ENCODE measurements around the gene PRKRIP1.
"Not testable (repeated sequence)": the region's sequence is repeated elsewhere in the genome, so short reads cannot be mapped to it uniquely, and the experiment has no call there.

The PRKRIP1 gene, protein sequence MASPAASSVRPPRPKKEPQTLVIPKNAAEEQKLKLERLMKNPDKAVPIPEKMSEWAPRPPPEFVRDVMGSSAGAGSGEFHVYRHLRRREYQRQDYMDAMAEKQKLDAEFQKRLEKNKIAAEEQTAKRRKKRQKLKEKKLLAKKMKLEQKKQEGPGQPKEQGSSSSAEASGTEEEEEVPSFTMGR

DNA sequence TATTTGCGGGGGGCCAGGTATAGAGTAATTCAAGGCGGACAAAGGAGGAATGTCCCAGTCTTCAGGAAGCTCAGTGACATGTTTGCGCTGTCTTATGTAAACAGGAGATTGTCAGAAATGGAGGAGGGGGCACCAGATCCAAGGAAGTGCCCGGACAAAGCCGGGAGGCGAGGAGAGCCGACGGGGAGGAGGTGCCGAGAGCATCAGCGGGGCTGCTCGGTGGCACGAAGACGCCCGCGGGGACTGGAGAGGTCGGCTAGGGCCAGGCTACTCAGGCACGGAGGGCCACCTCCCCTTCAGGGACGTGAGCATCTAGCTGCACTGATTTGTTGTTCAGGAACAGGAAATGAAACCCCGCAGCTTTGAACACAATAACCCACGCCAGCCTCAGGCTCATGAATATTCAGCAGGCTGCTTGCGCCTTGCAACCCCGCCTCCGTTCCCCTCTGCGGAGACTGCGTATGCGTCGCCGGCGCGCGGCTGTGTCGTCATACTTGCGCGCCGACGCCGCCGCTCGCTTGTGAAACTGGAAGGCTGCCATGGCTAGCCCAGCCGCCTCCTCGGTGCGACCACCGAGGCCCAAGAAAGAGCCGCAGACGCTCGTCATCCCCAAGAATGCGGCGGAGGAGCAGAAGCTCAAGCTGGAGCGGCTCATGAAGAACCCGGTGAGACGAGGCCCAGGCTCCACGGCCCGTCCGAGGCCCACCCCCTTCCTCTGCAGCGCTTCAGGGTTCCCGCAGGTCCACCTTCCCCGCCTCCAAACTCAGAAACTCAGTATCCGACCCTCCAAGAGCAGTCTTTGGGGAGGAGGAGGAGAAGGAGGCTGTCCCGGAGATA, at the start of gene PRKRIP1:
PRKRIP1 (plus strand) TSS at position 491 of the 837 bp plus-strand sequence; CDS start at position 540, 49 bp downstream.
- peaks cover 7% of the 10 kb centered on the region for H3K36me3 ChIP-seq (ENCODE audit: control insufficient read depth, insufficient read depth, low read length)
- H3K9ac ChIP-seq (ENCODE audit: low read length): peak within 1 kb of the TSS; percentile 21
- peak within 1 kb of the TSS; percentile 76 for H3K27ac ChIP-seq (ENCODE audit: low read depth, low read length)
- H3K4me3 ChIP-seq (ENCODE audit: low read length): peak within 1 kb of the TSS; percentile 63
- no peaks in the 10 kb centered on the region for H3K27me3 ChIP-seq (ENCODE audit: control insufficient read depth, insufficient read depth, low read length)
- peaks cover 5% of the 10 kb centered on the region for H3K4me1 ChIP-seq (ENCODE audit: control insufficient read depth, insufficient read depth, low read length)

DNA sequence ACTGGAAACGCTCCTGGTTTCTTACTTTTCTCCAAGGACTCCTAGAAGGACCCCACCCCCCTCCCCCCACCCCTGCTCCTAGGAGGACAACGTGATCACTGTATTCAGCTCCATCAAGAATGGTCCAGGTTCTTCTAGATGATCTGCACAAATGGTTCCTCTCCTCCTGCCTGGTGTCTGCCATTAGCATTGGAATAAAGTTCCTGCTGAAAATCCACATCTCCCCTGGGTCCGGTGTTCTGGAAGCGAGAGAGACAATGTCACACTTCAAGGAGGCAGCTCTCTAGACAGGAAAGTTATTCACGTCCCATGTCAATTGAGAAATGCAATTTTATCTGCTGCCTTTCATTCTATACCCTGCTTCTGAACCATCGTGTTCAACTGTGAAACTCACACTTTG, 49.2 kb upstream of the PRKRIP1 start:
- H3K4me1 ChIP-seq (ENCODE audit: control insufficient read depth, insufficient read depth, low read length); H3K36me3 ChIP-seq (ENCODE audit: control insufficient read depth, insufficient read depth, low read length); H3K9ac ChIP-seq (ENCODE audit: low read length); H3K4me3 ChIP-seq (ENCODE audit: low read length); H3K27me3 ChIP-seq (ENCODE audit: control insufficient read depth, insufficient read depth, low read length); H3K27ac ChIP-seq (ENCODE audit: low read depth, low read length): not testable (repeated sequence)

DNA sequence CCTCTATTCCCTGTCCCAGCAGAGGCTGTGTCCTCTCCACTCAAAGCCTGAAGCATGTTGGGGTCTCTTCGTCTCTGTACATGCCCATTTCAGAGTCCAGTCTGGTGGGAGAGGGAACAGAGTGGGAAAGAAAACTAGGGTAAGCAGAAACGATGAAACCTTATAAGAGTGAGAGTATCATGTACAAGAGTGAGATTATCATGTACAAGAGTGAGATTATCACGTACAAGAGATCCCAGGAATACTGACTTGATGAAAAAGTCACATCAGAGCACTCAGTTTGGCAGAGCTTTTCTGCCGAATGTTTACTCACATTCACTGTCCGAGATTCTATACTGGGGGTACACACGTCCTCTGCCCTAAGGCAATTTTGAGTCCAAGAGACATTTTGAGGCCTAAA, 39.8 kb upstream of the PRKRIP1 start, which contains the start of gene SPDYE6:
SPDYE6 (minus strand) TSS at position 101 of the 400 bp plus-strand sequence. CDS start 421 bp downstream, outside the sequence.
- not testable (repeated sequence) for H3K27me3 ChIP-seq (ENCODE audit: control insufficient read depth, insufficient read depth, low read length); H3K4me1 ChIP-seq (ENCODE audit: control insufficient read depth, insufficient read depth, low read length)

DNA sequence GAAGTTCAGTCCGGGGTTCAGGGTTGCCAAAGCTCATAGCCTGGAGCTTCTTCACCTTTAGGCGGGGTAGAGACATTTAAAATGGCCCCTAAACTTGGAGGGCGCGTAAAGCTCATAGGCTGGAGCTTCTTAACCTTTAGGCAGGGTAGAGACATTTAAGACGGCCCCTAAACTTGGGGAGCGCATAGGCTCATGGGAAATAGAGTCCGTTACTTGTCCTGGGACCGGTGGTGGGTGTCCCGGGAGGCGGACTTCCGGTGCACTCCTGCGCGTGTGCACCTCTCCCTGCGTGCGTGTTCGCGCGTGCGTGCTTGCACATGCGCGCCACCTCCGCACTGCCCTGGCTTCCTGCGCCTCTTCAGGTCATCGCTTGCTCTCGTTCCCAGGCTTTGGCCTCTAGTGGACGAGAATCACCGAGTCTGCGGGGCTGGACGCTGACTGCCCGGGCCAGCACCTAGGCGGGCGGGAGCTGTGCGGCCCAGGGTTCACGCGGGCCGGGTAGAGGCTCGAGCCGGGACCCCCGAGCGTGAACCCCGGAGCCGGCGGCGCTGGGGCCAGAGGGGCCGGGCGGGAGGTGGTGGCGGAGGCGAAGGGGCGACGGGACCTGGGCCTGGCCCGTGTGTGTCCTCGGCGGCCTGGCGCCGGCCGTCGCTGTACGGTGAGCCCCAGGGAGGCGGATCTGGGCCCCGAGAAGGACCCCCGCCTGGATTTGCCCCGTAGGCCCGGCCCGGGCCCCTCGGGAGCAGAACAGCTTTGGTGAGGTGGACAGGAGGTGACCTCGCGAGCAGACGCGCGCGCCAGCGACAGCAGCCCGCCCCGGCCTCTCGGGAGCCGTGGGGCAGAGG, 32.4 kb upstream of the PRKRIP1 start:
- H3K9ac ChIP-seq (ENCODE audit: low read length); H3K4me1 ChIP-seq (ENCODE audit: control insufficient read depth, insufficient read depth, low read length); H3K36me3 ChIP-seq (ENCODE audit: control insufficient read depth, insufficient read depth, low read length); H3K27me3 ChIP-seq (ENCODE audit: control insufficient read depth, insufficient read depth, low read length): not testable (repeated sequence)
- Histone ChIP-seq H3K27ac (ENCODE audit: low read depth, low read length) (peak overlapping the region; percentile 81), H3K4me3 (ENCODE audit: low read length) (peak overlapping the region; percentile 72)

More for the DNA sequence above, 39.8 kb upstream of the PRKRIP1 start, which contains the start of gene SPDYE6:
- H3K36me3 ChIP-seq (ENCODE audit: control insufficient read depth, insufficient read depth, low read length); H3K27ac ChIP-seq (ENCODE audit: low read depth, low read length); H3K4me3 ChIP-seq (ENCODE audit: low read length); H3K9ac ChIP-seq (ENCODE audit: low read length): not testable (repeated sequence)

DNA sequence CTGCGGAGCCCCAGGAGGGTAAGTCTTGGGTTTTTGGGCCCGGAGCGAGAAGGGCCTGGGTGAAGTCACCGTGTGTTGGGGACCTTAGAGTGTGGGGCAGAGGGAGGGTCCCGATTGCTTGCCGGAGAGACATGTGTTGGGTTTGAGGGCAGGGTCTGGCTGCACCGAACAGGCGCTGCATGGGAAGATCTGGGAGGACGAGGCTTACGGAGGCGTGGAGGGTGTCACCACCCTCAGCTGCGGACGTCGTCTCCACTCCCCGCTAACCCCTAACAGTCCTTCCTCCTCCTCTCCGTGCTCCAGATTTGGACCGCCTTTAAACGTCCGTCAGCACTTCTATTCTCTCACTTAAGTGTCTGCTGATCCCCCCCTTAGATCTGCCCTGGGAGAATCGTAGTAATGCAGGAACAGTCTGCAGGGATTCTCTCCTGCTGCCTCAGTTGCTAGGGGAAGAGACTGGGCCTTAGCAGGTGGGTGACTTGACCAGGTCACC, 31.7 kb upstream of the PRKRIP1 start:
- Histone ChIP-seq H3K4me3 (ENCODE audit: low read length) (peak overlapping the region; percentile 72), H3K27ac (ENCODE audit: low read depth, low read length) (peak overlapping the region; percentile 81)
- not testable (repeated sequence) for H3K27me3 ChIP-seq (ENCODE audit: control insufficient read depth, insufficient read depth, low read length); H3K36me3 ChIP-seq (ENCODE audit: control insufficient read depth, insufficient read depth, low read length); H3K4me1 ChIP-seq (ENCODE audit: control insufficient read depth, insufficient read depth, low read length); H3K9ac ChIP-seq (ENCODE audit: low read length)

DNA sequence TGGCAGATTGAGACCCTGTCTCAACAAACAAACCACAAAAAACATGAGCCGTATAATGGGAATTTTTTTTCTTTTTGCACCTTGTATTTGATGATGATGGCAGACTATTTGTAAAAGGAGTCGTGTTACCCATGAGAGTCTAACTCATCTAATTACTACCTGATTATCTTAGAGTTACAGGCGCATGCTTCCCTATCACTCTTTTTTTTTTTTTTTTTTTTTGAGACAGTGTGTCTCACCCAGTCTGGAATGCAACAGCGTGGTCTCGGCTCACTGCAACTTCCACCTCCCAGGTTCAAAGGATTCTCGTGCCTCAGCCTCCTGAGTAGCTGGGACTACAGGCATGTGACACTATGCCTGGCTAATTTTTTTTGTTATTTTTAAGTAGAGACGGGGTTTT, 30.8 kb upstream of the PRKRIP1 start:
- H3K27ac ChIP-seq (ENCODE audit: low read depth, low read length); H3K36me3 ChIP-seq (ENCODE audit: control insufficient read depth, insufficient read depth, low read length); H3K4me3 ChIP-seq (ENCODE audit: low read length): not testable (repeated sequence)

DNA sequence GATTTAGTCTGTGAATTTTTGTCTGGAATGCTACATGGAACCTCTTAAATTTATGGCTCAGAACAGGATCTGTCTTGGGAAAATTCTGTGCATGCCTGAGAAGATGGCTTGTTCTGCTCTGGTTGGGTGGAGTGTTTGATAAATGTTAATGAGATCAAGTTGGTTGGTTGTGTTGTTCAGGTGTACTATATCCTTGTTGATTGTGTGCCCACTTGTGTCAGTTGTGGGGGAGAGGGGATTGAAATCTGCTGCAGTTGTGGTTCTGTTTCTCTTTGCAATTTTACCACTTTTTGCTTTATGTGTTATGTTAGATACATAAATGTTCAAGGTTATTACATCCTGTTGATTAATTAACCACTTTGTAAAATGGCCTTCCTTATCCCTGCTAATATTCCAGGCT, 26.1 kb upstream of the PRKRIP1 start:
- not testable (repeated sequence) for H3K36me3 ChIP-seq (ENCODE audit: control insufficient read depth, insufficient read depth, low read length); H3K9ac ChIP-seq (ENCODE audit: low read length); H3K4me1 ChIP-seq (ENCODE audit: control insufficient read depth, insufficient read depth, low read length); H3K27me3 ChIP-seq (ENCODE audit: control insufficient read depth, insufficient read depth, low read length); H3K27ac ChIP-seq (ENCODE audit: low read depth, low read length); H3K4me3 ChIP-seq (ENCODE audit: low read length)

More for the DNA sequence above, 30.8 kb upstream of the PRKRIP1 start:
- not testable (repeated sequence) for H3K27me3 ChIP-seq (ENCODE audit: control insufficient read depth, insufficient read depth, low read length); H3K4me1 ChIP-seq (ENCODE audit: control insufficient read depth, insufficient read depth, low read length); H3K9ac ChIP-seq (ENCODE audit: low read length)

DNA sequence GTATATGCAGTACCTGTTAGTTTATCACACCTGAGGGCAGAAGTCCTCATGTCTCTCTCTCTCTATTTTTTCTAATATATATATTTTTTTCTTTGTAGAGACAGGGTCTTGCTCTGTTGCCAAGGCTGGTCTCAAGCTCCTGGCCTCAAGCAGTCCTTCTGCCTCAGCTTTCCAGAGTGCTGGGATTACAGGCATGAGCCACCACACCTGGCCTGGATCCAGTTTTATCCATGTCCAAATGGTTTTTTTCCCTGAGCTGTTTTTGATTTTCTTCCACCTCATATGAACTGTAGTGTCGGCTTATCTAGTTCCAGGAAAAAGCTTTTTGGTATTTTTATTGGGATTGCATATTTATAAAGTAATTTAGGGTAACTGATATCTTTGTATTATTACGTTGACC, 23.4 kb upstream of the PRKRIP1 start:
- not testable (repeated sequence) for H3K9ac ChIP-seq (ENCODE audit: low read length); H3K4me1 ChIP-seq (ENCODE audit: control insufficient read depth, insufficient read depth, low read length); H3K4me3 ChIP-seq (ENCODE audit: low read length); H3K27me3 ChIP-seq (ENCODE audit: control insufficient read depth, insufficient read depth, low read length); H3K36me3 ChIP-seq (ENCODE audit: control insufficient read depth, insufficient read depth, low read length); H3K27ac ChIP-seq (ENCODE audit: low read depth, low read length)

DNA sequence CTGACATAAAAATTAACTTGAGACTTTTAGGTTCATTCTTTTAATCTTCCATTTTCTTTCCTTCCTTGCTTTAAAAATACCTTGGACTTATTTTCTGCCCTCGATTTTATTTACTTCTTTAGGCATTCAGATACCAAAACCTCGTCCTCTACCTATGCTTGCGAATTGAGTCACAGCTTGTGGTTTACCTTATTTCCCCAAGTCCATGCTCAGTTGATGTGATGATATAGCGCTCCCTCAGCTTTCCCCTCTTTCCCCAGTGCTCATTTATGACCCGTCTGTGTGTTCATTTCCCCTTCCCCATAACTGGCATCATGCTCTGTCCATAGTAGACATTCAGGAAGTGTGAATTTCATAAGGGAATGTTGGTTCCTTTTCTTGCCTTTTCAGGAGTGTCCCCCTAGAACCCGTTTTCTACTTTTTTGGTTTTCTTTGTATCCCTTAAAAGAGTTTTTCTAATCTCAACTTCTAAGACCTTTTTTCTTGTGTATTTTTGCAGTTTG, 19.1 kb upstream of the PRKRIP1 start:
- H3K27me3 ChIP-seq (ENCODE audit: control insufficient read depth, insufficient read depth, low read length): no peaks in the 10 kb centered on the region
- H3K9ac ChIP-seq (ENCODE audit: low read length): no peak overlapping the region
- H3K36me3 ChIP-seq (ENCODE audit: control insufficient read depth, insufficient read depth, low read length): peaks cover 9% of the 10 kb centered on the region
- no peak overlapping the region for H3K27ac ChIP-seq (ENCODE audit: low read depth, low read length)
- H3K4me3 ChIP-seq (ENCODE audit: low read length): no peak overlapping the region
- H3K4me1 ChIP-seq (ENCODE audit: control insufficient read depth, insufficient read depth, low read length): no peaks in the 10 kb centered on the region

DNA sequence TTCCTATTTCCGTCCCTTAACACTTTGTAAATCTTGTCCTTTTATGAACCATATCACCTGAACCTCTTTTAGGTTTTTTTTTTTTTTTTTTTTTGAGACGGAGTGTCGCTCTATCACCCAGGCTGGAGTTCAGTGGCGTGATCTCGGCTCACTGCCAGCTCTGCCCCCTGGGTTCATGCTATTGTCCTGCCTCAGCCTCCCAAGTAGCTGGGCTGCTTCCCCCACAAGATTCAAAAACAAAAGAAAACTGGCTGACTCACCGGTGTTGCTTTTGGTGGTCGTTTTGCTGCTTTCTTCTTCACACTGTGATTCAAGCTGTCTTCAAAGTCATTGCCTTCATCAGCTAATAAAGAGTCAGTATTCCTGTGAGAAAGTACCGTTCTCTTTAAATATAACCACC, 15.3 kb upstream of the PRKRIP1 start:
- not testable (repeated sequence) for H3K9ac ChIP-seq (ENCODE audit: low read length); H3K36me3 ChIP-seq (ENCODE audit: control insufficient read depth, insufficient read depth, low read length); H3K4me3 ChIP-seq (ENCODE audit: low read length); H3K4me1 ChIP-seq (ENCODE audit: control insufficient read depth, insufficient read depth, low read length); H3K27me3 ChIP-seq (ENCODE audit: control insufficient read depth, insufficient read depth, low read length); H3K27ac ChIP-seq (ENCODE audit: low read depth, low read length)

DNA sequence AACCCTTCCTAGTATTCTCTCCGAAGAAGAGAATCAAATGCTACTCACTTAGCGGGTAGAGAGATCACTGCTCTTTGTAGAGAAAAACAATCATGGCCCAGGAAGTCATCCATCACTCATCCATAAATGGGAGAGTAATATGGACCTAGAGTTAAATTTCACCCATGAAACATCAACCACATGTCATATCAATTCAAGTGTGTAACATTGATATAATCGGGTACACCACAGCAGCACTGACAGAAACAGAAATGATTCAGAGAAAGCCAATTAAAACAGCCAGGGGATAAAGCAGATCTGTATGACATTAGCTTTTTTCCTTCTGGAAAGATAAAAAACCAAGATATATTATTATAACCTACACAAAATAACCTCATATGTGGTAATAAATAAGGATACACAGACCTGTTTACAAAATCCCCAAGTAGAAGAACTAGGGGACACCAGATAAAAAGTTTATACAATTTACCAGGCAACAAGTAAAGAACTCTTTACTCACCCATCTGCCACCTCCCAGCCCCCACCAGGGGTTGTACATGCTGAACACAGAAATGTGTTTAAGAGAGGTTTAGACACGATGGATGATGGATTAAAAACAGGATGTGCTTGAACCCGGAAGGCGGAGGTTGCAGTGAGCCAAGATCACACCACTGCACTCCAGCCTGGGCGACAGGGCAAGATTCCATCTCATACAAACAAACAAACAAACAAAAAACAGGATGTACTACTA, 14.3 kb upstream of the PRKRIP1 start:
- not testable (repeated sequence) for H3K36me3 ChIP-seq (ENCODE audit: control insufficient read depth, insufficient read depth, low read length); H3K27ac ChIP-seq (ENCODE audit: low read depth, low read length); H3K9ac ChIP-seq (ENCODE audit: low read length); H3K27me3 ChIP-seq (ENCODE audit: control insufficient read depth, insufficient read depth, low read length); H3K4me1 ChIP-seq (ENCODE audit: control insufficient read depth, insufficient read depth, low read length); H3K4me3 ChIP-seq (ENCODE audit: low read length)

Data from rectal smooth muscle tissue (tissue), 1 donor.